HEK293T (cell line): ENCODE results near the gene VSIR.

ENCODE experiments used
- CTCF ChIA-PET: fragments of 350-600 bp; formaldehyde crosslinking; extraction: SDS; loops from one replicate; lab custom pipeline; 2021; ENCODE audit warnings: antibody characterized with exemption, inconsistent platforms; lab: Yijun Ruan, JAX
- POLR2A ChIA-PET: fragments of 350-600 bp; formaldehyde crosslinking; extraction: SDS; loops from one replicate; lab custom pipeline; 2020; ENCODE audit warnings: antibody characterized with exemption, inconsistent platforms; lab: Yijun Ruan, JAX
- DNase-seq: peaks from one replicate; pipeline ENCODE4 v3.0.0; 2012; ENCODE audit warnings: mixed read lengths; ENCODE audit errors: extremely low spot score
- ARNT ChIP-seq: fragments of 450-650 bp; IDR thresholded peaks from 2 replicates; pipeline ENCODE4 v1.6.1; 2017; ENCODE audit warnings: mild to moderate bottlenecking
- BHLHE40 ChIP-seq: fragments of 450-650 bp; IDR thresholded peaks from 2 replicates; pipeline ENCODE4 v1.6.1; 2016; ENCODE audit warnings: mild to moderate bottlenecking, moderate library complexity, borderline replicate concordance
- CTBP1 ChIP-seq: fragments of 450-650 bp; IDR thresholded peaks from 2 replicates; pipeline ENCODE4 v1.6.1; 2016; ENCODE audit warnings: borderline replicate concordance
- ELF4 ChIP-seq: fragments of 450-650 bp; IDR thresholded peaks from 2 replicates; pipeline ENCODE4 v1.6.1; 2017; ENCODE audit warnings: antibody characterized with exemption
- FOXA1 ChIP-seq: fragments of 450-650 bp; IDR thresholded peaks from 2 replicates; pipeline ENCODE4 v1.6.1; 2016; ENCODE audit warnings: mild to moderate bottlenecking
- FOXK2 ChIP-seq: fragments of 450-650 bp; IDR thresholded peaks from 2 replicates; pipeline ENCODE4 v1.6.1; 2016; ENCODE audit warnings: mild to moderate bottlenecking
- FOXM1 ChIP-seq: fragments of 450-650 bp; IDR thresholded peaks from 2 replicates; pipeline ENCODE4 v1.6.1; 2017; ENCODE audit warnings: mild to moderate bottlenecking, borderline replicate concordance
- HDGF ChIP-seq: fragments of 450-650 bp; IDR thresholded peaks from 2 replicates; pipeline ENCODE4 v1.6.1; 2017; ENCODE audit warnings: antibody characterized with exemption, borderline replicate concordance
- L3MBTL2 ChIP-seq: fragments of 450-650 bp; conservative IDR thresholded peaks from 2 replicates; pipeline ENCODE4 v1.6.1; 2016; ENCODE audit warnings: mild to moderate bottlenecking
- LEF1 ChIP-seq: fragments of 450-650 bp; IDR thresholded peaks from 2 replicates; pipeline ENCODE4 v1.6.1; 2017; ENCODE audit warnings: mild to moderate bottlenecking, borderline replicate concordance
- NFRKB ChIP-seq: fragments of 450-650 bp; IDR thresholded peaks from 2 replicates; pipeline ENCODE4 v1.6.1; 2016; ENCODE audit warnings: mild to moderate bottlenecking, moderate library complexity
- SP1 ChIP-seq: fragments of 450-650 bp; IDR thresholded peaks from 2 replicates; pipeline ENCODE4 v1.6.1; 2017
- SUZ12 ChIP-seq: fragments of 450-650 bp; IDR thresholded peaks from 2 replicates; pipeline ENCODE4 v1.6.1; 2016; ENCODE audit warnings: mild to moderate bottlenecking
- TARDBP ChIP-seq: fragments of 450-650 bp; IDR thresholded peaks from 2 replicates; pipeline ENCODE4 v1.6.1; 2016
- ZNF384 ChIP-seq: fragments of 450-650 bp; IDR thresholded peaks from 2 replicates; pipeline ENCODE4 v1.6.1; 2016
- TF ChIP-seq, protein P1 (sequence below): fragments of 450-650 bp; IDR thresholded peaks from 2 replicates; pipeline ENCODE4 v1.6.1; 2016

Gene VSIR

DNA sequence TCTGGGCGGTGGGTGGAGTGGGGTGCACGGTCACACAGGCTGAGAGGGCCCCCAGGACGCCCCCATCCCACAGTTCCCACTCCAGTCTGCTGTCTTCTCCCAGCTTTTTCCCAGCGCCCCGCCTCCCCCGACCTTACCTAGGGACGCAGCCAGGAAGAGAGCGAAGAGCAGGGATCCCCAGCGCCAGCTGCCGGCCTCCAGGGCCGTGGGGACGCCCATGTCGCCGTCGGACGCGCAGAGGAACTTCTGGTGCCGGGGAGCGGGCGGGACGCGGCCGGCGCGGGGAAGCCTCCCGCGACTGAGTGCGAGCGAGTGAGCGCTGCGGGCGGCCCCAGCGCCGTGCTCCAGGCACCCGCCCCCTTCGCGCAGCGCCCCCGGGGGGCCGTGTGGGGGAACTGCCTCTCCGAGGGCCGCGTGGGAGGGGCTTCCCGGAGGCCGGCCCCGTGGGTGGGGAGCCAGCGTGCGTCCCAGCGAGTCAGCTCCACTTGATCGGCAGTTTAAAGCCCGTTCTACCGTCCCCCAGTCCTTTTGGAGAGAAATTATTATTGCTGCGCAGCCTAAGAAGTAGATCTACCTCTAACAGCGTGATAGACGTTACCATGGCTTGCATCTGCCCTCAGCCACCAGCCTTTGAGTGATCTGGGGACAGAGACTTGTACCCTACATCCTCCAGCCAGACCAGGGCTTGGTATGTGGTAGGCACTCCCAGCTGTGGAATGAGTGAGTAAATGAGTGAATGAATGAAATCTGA is at the start of gene VSIR:
VSIR (minus strand) TSS at position 300 of the 751 bp plus-strand sequence; CDS start at position 219, 81 bp downstream.
- TF ChIP-seq LEF1 = no peak
- no peak for TF ChIP-seq L3MBTL2
- 0 out of 2 replicates have a peak, but pooled peaks have one; percentile 12 for TF ChIP-seq FOXM1
- no peak for TF ChIP-seq SUZ12
- ChIA-PET CTCF (interaction anchor here (0.6 to 1.9 kb wide), 11 partner anchors 9 to 870 kb away, joined by 3 to 7 read pairs (median 3); no protein-coding TSS in a partner anchor), POLR2A (interaction anchor here (0.5 to 1.2 kb wide), 3 partner anchors 12 to 115 kb away, joined by 3 read pairs; no protein-coding TSS in a partner anchor)
- DNase-seq = peak; percentile 95

DNA sequence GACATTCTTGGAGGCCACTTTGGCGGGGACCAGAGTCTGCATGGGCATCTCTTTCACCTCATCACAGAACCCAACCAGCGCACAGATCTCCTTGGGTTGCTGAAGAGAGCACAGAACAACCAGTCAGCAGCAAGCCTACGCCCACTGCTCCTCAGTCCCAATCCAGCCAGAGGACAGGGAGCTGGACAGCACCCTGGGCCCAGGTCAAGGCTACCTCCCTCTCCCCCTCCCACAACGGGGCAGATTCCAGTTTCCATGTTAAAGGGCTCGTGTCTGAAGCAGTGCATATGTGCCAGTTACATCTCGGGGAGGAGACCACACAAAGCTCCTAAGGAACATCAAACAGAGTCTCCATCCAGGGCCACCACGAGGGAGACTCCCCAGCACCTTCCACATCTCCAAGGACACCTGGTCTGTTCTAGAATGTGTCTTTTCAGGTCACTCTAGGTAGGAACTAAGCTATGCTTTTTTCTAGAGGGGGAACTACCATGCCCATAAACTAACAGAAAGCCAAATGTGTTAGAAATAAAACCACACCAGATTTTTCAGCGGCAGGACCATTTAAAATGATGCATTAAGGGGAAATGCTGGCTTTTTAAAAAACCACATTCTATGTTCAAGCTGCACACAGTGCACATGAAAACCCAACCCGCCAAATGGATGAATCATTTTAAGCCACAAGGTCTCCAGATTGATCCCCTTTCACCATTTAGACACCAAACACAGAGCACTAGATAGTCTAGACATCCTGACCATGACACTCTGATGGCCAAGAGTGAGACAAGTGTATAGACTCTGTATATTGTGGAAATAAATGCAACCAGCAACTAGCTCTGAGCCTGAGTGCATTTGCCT is 48.8 kb upstream of the VSIR start:
- TF ChIP-seq ELF4 (no peak), LEF1 (no peak), L3MBTL2 (no peak), HDGF (no peak), SUZ12 (no peak), CTBP1 (no peak), SP1 (no peak), NFRKB (no peak), BHLHE40 (no peak), FOXA1 (no peak), ARNT (no peak), FOXM1 (no peak), TARDBP (no peak)
- TF ChIP-seq, protein P1, sequence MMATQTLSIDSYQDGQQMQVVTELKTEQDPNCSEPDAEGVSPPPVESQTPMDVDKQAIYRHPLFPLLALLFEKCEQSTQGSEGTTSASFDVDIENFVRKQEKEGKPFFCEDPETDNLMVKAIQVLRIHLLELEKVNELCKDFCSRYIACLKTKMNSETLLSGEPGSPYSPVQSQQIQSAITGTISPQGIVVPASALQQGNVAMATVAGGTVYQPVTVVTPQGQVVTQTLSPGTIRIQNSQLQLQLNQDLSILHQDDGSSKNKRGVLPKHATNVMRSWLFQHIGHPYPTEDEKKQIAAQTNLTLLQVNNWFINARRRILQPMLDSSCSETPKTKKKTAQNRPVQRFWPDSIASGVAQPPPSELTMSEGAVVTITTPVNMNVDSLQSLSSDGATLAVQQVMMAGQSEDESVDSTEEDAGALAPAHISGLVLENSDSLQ = no peak
- POLR2A ChIA-PET = no interaction called here

DNA sequence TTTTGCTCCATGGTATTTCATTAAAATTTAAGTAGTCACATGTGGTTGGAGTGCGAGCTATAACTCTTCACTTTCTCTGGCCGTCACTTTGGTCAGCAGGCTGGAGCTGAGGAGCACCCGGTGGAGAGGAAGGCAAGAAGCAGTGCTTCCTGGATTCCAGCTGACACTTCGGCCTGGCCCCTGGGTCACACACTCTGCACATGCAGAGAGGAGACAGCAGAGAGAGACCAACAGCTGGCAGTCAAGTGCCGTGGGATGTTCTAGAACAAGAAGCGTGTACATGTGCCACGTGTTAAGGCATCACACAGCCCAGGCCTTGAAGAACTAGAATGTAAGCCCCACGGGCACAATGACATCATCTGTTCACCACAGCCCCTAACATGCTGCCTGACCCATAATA is 47.6 kb upstream of the VSIR start:
- POLR2A ChIA-PET = interaction anchor here (0.9 kb wide), 1 partner anchor 30 kb away, joined by 4 read pairs; the partner anchor contains the start of gene PSAP
- CTCF ChIA-PET = no interaction called here
- no peak for DNase-seq
- TF ChIP-seq FOXA1 (no peak), LEF1 (no peak), NFRKB (no peak), BHLHE40 (no peak), HDGF (no peak), ZNF384 (no peak), SP1 (no peak), FOXM1 (no peak)
- TF ChIP-seq, protein P1 = no peak

More for the DNA sequence above, 48.8 kb upstream of the VSIR start:
- CTCF ChIA-PET = interaction anchor here (1.0 kb wide), 1 partner anchor 15 kb away, joined by 3 read pairs; no protein-coding TSS in a partner anchor
- DNase-seq = no peak

DNA sequence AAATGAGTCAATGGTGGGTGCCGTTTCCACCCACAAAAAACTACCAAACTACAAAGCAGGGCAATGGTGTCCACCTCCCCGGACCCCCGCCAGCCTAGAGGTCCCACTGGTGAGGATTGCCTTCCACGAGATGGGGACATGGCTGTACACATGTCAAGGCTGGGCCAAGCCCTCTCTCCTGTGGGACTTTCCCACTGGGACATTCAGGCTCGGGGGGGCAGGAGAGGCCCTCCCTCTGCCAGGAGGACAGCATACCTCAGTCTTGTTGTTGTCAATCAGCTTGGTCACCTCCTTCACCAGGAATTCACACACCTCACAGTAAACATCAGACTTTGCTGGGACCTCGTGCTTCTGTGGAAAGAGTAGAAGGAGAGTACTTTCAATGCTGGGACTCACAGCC is 46.7 kb upstream of the VSIR start:
- DNase-seq = no peak
- CTCF ChIA-PET = no interaction called here
- TF ChIP-seq FOXA1 (no peak), FOXM1 (no peak), LEF1 (no peak), ARNT (no peak), NFRKB (no peak), SUZ12 (no peak), ELF4 (no peak), FOXK2 (no peak), SP1 (no peak), ZNF384 (no peak), HDGF (no peak), L3MBTL2 (no peak), CTBP1 (no peak), BHLHE40 (no peak), TARDBP (no peak)
- TF ChIP-seq, protein P1 = no peak
- POLR2A ChIA-PET = no interaction called here

DNA sequence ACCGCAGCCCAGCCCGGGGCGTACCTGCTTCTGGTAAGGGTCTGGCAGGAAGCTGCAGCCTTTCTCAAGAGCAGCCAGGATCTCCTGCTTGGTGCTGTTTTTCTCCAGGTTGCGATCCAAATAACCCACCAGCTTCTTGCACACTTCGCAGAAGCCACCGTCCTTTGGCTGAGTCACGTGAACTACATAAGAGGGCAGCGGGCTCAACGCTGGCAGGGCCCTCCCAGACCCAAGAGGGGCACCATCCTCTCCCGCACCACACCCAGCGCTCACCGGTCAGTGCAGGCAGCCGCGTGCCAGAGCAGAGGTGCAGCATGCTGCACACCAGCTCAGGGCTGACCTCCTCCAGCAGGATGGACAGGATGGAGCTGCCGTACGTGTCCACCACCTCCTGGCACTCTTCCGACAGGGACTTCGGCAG is 46.1 kb upstream of the VSIR start:
- TF ChIP-seq CTBP1 = no peak
- no peak for TF ChIP-seq ELF4
- no peak for TF ChIP-seq FOXK2
- no peak for TF ChIP-seq ARNT
- no peak for TF ChIP-seq HDGF
- TF ChIP-seq LEF1 = no peak
- no peak for TF ChIP-seq BHLHE40
- no peak for TF ChIP-seq L3MBTL2
- TF ChIP-seq FOXA1 = no peak
- TF ChIP-seq SUZ12 = no peak
- no peak for TF ChIP-seq SP1
- CTCF ChIA-PET = no interaction called here
- no peak for DNase-seq
- POLR2A ChIA-PET = no interaction called here

DNA sequence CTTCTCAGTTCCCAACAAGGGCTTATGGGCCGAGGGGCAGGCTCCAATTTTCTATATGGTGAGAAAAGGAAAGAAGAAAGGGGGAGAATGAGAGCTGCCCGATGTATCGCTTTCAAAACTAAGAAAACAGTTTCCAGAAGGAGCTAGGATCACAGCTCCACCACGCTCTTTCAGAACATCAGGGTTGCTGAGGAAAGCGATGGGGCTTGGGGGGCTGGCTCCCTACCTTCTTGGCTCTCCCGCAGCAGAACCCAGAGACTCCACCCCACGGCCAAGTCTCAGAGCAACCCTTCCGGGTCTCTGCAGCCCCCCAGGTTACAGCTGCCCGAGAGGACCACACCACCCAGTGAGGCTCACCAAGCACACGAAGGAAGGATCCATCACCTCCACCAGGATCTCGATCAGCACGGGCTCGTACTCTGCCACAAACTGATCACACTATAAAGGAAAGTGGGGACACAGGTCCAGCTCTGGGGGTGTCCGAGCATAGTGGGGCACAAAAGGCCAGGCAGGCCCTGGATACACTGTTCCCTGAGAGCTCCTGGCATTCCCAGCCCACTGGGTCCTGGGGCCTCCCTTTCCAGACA is 45.4 kb upstream of the VSIR start:
- DNase-seq = no peak
- POLR2A ChIA-PET = no interaction called here
- TF ChIP-seq NFRKB (no peak), LEF1 (no peak), CTBP1 (no peak), ARNT (no peak), L3MBTL2 (no peak), HDGF (no peak), TARDBP (no peak), FOXK2 (no peak), BHLHE40 (no peak), ELF4 (no peak), FOXA1 (no peak), FOXM1 (no peak), ZNF384 (no peak), SP1 (no peak), SUZ12 (no peak)
- TF ChIP-seq, protein P1 = no peak
- CTCF ChIA-PET = interaction anchor here (0.6 kb wide), 1 partner anchor 78 kb away, joined by 4 read pairs; no protein-coding TSS in a partner anchor
